AG04450 (cell line): ENCODE measurements around the gene BIN1. TPM values are rescaled to one million over a fixed set of nuclear protein-coding genes. Genes with fewer than 3 reads are reported as not detected.

ENCODE experiments used
- CTCF ChIA-PET: fragments of 300-600, 350-600 bp; formaldehyde crosslinking; extraction: SDS; loops from one replicate; lab custom pipeline; 2022; ENCODE audit warnings: antibody characterized with exemption, inconsistent platforms; lab: Charles Lee
- POLR2A ChIA-PET: fragments of 350-600 bp; formaldehyde crosslinking; extraction: SDS; loops from one replicate; lab custom pipeline; 2021; ENCODE audit warnings: antibody characterized with exemption, inconsistent platforms; lab: Yijun Ruan, JAX
- DNase-seq: peaks from one replicate; pipeline ENCODE4 v3.0.0-alpha.2; 2011; ENCODE audit warnings: low read depth, low spot score
- H3K27ac ChIP-seq: one replicate; pipeline ENCODE4 v1.5.1; 2012; ENCODE audit warnings: low read depth, low read length, control low read depth
- H3K27me3 ChIP-seq: one replicate; pipeline ENCODE4 v1.6.0; 2012; ENCODE audit warnings: low read length; ENCODE audit not compliant: control insufficient read depth, insufficient read depth
- H3K4me3 ChIP-seq: 2 replicates; pipeline ENCODE4 v1.5.1; 2011; ENCODE audit warnings: mild to moderate bottlenecking, low read depth, low read length, control low read depth
- H3K9me3 ChIP-seq: 2 replicates; pipeline ENCODE4 v1.5.1; 2012; ENCODE audit warnings: low read length; ENCODE audit not compliant: control insufficient read depth, insufficient read depth
- polyA plus RNA-seq: library from polyadenylated mRNA; depleted of rRNA; stranded (reverse); fragments of >200 nt; gene quantifications from 2 replicates; pipeline ENCODE4 v1.2.3, GENCODE V29; 2011
- TF ChIP-seq, protein P1 (sequence below): IDR thresholded peaks from 2 replicates; pipeline ENCODE4 v1.5.1; 2011; ENCODE audit warnings: low read depth, low read length, control low read depth, inconsistent platforms

Gene BIN1
- polyA plus RNA-seq, 1 experiment: 32.4 TPM

DNA sequence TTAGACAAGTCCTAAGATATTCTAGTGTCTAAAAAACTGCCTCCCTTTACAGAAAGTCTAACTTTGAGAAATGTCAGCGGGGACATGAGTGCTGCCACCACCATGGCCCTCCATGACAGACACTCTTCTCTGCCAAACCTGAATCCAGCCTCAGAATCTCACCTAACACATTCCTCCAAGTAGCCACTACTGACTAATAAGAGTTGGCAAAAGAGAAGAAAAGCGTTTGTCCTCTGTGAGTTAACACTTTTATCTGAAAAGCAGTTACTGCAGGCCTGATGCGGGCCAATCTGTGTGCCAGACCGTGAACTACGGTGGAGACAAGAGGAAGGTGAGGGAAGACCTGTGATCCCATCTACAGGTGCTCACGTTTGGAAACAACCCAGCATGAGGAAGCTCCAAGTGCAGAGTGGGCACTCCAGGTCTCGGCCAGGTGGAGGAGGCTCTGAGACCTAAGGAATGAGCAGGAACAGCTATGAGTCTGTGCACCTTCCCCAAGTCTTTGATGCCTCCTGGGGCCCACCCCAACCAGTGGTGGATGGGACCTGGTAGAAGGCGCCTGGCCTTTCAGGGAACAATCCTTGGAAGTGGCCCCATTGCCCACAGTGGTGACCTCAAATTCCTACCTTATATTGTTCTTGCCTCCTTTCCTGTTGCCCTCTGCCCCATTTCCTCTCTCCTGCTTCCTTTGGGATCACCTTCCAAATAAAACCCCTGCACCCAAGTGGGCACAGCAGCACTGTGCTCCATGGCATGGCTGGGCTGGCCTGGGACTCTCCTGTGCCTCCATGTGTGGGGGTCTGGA lies 91.6 kb downstream of the BIN1 start:
- H3K4me3 ChIP-seq: no peak overlapping the region
- CTCF ChIA-PET: interaction anchor here (0.6 to 2.2 kb wide), 2 partner anchors 22 to 44 kb away, joined by 6 to 9 read pairs; no protein-coding TSS in a partner anchor
- POLR2A ChIA-PET: no interaction called here
- no peaks in the 10 kb centered on the region; the same call in 1 of the 2 replicates for H3K9me3 ChIP-seq
- H3K27ac ChIP-seq: peak overlapping the region; percentile 86
- H3K27me3 ChIP-seq: peaks cover 4% of the 10 kb centered on the region
- TF ChIP-seq, protein P1, sequence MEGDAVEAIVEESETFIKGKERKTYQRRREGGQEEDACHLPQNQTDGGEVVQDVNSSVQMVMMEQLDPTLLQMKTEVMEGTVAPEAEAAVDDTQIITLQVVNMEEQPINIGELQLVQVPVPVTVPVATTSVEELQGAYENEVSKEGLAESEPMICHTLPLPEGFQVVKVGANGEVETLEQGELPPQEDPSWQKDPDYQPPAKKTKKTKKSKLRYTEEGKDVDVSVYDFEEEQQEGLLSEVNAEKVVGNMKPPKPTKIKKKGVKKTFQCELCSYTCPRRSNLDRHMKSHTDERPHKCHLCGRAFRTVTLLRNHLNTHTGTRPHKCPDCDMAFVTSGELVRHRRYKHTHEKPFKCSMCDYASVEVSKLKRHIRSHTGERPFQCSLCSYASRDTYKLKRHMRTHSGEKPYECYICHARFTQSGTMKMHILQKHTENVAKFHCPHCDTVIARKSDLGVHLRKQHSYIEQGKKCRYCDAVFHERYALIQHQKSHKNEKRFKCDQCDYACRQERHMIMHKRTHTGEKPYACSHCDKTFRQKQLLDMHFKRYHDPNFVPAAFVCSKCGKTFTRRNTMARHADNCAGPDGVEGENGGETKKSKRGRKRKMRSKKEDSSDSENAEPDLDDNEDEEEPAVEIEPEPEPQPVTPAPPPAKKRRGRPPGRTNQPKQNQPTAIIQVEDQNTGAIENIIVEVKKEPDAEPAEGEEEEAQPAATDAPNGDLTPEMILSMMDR: no peak
- no peak for DNase-seq

DNA sequence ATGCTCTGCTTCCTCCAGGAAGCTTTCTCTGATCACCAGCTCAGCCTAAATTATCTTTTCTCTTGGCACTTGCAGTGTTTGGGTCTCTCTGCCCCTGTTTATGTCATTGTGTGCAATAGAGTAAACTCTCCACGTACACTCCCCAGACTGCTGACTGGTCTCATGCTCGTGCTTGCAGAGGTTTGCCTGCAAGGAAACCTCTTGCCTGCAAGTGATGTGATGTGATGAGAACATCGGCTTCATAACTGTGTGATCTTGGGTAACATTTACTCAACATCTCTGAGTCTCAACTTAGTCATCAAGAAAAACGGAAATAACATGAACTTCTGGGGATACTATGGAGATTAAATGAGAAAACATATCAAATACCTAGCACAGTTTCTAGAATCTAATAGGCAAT lies 92.3 kb downstream of the BIN1 start:
- Histone ChIP-seq H3K9me3 (no peaks in the 10 kb centered on the region; the same call in 1 of the 2 replicates), H3K27me3 (peaks cover 4% of the 10 kb centered on the region), H3K4me3 (no peak overlapping the region), H3K27ac (peak overlapping the region; percentile 93)
- TF ChIP-seq, protein P1: no peak
- CTCF ChIA-PET: interaction anchor here (1.0 to 2.2 kb wide), 2 partner anchors 12 to 43 kb away, joined by 5 to 6 read pairs; no protein-coding TSS in a partner anchor
- peak; percentile 96 for DNase-seq
- POLR2A ChIA-PET: interaction anchor here (1.1 kb wide), 1 partner anchor 357 kb away, joined by 3 read pairs; no protein-coding TSS in a partner anchor

DNA sequence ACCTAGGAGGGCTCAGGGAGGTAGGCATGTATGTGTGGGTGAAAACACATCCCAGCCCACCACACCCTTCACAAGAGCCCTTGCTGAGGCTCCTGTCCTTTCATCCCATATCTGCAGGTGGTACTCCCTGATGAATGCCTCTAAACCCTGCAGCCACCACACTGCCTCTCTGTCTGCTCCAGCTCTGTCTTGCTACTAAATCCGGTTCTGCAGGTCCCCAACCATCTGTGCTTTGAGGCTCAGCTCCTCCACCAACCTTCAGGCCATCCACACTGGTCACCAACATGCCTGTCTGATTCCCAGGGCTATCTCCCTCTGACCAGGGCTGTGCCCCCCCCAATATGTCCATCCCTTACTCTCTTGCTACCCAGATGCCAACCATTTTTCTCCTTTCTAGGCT lies 92.7 kb downstream of the BIN1 start:
- peak overlapping the region; percentile 93 for H3K27ac ChIP-seq

DNA sequence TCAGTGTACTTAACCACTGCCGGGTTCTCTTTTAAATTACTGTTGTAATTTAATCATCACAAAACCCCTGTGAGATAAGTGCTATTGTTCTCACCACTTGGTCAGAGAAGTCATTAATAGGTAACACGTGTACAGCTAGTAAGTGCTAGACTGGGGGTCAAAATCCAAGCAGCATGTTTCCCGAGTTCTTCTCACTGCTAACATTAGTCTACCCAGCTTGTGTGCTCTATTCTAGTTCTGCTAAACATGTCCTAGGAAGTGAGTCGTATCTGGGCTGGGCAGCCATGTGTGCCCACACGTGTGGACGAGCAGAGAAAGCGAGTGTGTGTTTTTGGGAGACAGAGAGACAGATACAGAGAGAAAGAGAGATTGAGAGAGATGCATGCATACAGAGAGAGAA lies 94.1 kb downstream of the BIN1 start:
- Histone ChIP-seq H3K4me3 (no peak overlapping the region), H3K9me3 (no peaks in the 10 kb centered on the region; the same call in 1 of the 2 replicates), H3K27me3 (no peaks in the 10 kb centered on the region), H3K27ac (no peak overlapping the region)
- TF ChIP-seq, protein P1: no peak
- DNase-seq: no peak
- CTCF ChIA-PET: no interaction called here
- POLR2A ChIA-PET: no interaction called here

More for the DNA sequence above, 92.7 kb downstream of the BIN1 start:
- Histone ChIP-seq H3K27me3 (peaks cover 4% of the 10 kb centered on the region), H3K9me3 (no peaks in the 10 kb centered on the region; the same call in 1 of the 2 replicates), H3K4me3 (no peak overlapping the region)
- POLR2A ChIA-PET: interaction anchor here (1.1 kb wide), 1 partner anchor 356 kb away, joined by 3 read pairs; no protein-coding TSS in a partner anchor
- CTCF ChIA-PET: interaction anchor here (1.0 to 2.2 kb wide), 2 partner anchors 13 to 43 kb away, joined by 5 to 6 read pairs; no protein-coding TSS in a partner anchor
- no peak for DNase-seq
- TF ChIP-seq, protein P1: no peak

DNA sequence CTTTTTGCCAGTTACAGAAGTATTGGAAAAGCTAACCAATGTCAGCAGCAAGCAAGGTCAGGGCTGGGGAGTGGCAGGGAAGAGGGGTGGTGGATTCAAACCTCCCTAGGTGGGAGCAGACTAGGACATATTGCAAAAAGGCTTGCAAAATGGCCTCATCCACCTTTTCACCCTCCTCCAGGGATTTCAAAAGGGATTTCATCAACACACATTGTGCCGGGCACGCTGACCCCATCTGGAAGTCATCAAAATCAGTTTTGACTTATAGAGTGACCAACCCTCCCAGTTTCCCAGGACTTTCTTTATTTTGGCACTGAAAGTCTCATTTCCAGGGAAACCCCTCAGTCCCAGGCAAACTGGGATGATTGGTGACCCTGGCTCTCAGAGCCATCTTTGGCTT lies 94.7 kb downstream of the BIN1 start:
- POLR2A ChIA-PET: no interaction called here
- H3K27me3 ChIP-seq: no peaks in the 10 kb centered on the region
- TF ChIP-seq, protein P1: no peak
- H3K9me3 ChIP-seq: no peaks in the 10 kb centered on the region; the same call in 1 of the 2 replicates
- DNase-seq: no peak
- H3K4me3 ChIP-seq: no peak overlapping the region
- CTCF ChIA-PET: no interaction called here
- H3K27ac ChIP-seq: no peak overlapping the region
